ENCODE data around the gene PTGR3. TPM values are rescaled to one million over a fixed set of nuclear protein-coding genes. Genes with fewer than 3 reads are reported as not detected.

The PTGR3 gene
- total RNA-seq, 1 experiment from 2014 or later = 31.7 TPM

DNA sequence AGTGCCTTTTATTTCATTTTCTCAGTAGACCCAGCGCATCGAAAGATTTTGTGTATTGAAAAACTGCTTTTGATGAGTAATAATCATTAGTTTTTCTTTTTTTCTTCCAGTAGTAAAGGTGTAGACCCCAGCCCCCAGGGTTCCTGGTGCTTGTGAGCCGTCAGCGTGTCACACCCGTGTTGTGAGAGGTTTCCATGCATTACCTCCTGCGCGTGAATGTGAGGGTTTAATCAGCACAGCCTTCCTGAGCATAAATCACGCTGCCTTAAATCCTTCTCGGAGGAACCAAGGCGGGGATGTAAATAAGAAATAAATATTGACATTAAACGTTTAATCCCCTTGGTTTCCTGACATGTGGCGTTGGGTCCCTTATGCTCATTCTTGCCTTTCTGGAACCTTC, 26.0 kb upstream of the PTGR3 start:
- BruUV-seq (replicated peaks) = no TSS peak
- intact Hi-C loops (cut with micrococcal nuclease; ENCODE audit: unreplicated experiment) = no loop called here
- H3K36me3 Mint-ChIP-seq (ENCODE audit: insufficient read depth, unreplicated experiment) = no peaks in the 10 kb centered on the region
- no peaks in the 10 kb centered on the region for H3K4me1 Mint-ChIP-seq (ENCODE audit: low read depth, unreplicated experiment)
- H3K27me3 Mint-ChIP-seq (ENCODE audit: unreplicated experiment) = no peaks in the 10 kb centered on the region
- H3K27ac Mint-ChIP-seq (ENCODE audit: unreplicated experiment) = no peak overlapping the region
- no peak for DNase-seq
- TF ChIP-seq, protein P1, sequence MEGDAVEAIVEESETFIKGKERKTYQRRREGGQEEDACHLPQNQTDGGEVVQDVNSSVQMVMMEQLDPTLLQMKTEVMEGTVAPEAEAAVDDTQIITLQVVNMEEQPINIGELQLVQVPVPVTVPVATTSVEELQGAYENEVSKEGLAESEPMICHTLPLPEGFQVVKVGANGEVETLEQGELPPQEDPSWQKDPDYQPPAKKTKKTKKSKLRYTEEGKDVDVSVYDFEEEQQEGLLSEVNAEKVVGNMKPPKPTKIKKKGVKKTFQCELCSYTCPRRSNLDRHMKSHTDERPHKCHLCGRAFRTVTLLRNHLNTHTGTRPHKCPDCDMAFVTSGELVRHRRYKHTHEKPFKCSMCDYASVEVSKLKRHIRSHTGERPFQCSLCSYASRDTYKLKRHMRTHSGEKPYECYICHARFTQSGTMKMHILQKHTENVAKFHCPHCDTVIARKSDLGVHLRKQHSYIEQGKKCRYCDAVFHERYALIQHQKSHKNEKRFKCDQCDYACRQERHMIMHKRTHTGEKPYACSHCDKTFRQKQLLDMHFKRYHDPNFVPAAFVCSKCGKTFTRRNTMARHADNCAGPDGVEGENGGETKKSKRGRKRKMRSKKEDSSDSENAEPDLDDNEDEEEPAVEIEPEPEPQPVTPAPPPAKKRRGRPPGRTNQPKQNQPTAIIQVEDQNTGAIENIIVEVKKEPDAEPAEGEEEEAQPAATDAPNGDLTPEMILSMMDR (IDR thresholded peaks at IDR 0.05; ENCODE audit: unreplicated experiment) = no peak
- H3K9me3 Mint-ChIP-seq (ENCODE audit: low read depth, unreplicated experiment) = no peaks in the 10 kb centered on the region
- H3K4me3 Mint-ChIP-seq (ENCODE audit: low read depth, unreplicated experiment) = no peak overlapping the region
- CTCF ChIA-PET = no interaction called here

- H3K4me1 Mint-ChIP-seq (ENCODE audit: low read depth, unreplicated experiment) = peaks cover 13% of the 10 kb centered on the region
- intact Hi-C loops (cut with micrococcal nuclease; ENCODE audit: unreplicated experiment) = no loop called here
- no peak for DNase-seq
- TF ChIP-seq, protein P1 (IDR thresholded peaks at IDR 0.05; ENCODE audit: unreplicated experiment) = no peak
- no peaks in the 10 kb centered on the region for H3K36me3 Mint-ChIP-seq (ENCODE audit: insufficient read depth, unreplicated experiment)
- no peaks in the 10 kb centered on the region for H3K27me3 Mint-ChIP-seq (ENCODE audit: unreplicated experiment)
- no peaks in the 10 kb centered on the region for H3K9me3 Mint-ChIP-seq (ENCODE audit: low read depth, unreplicated experiment)
- H3K27ac Mint-ChIP-seq (ENCODE audit: unreplicated experiment) = no peak overlapping the region
- no peak overlapping the region for H3K4me3 Mint-ChIP-seq (ENCODE audit: low read depth, unreplicated experiment)
- no TSS peak for BruUV-seq (replicated peaks)
- CTCF ChIA-PET = interaction anchor here (1.5 kb wide), 1 partner anchor 18 kb away, joined by 3 read pairs; no protein-coding TSS in a partner anchor
Measured at GRCh38 chr18:75231053-75231406, 22.1 kb upstream of the PTGR3 start.

GRCh38 chr18:75230163-75231052, 21.5 kb upstream of the PTGR3 start:
- no peaks in the 10 kb centered on the region for H3K27me3 Mint-ChIP-seq (ENCODE audit: unreplicated experiment)
- TF ChIP-seq, protein P1 (IDR thresholded peaks at IDR 0.05; ENCODE audit: unreplicated experiment) = no peak
- intact Hi-C loops (cut with micrococcal nuclease; ENCODE audit: unreplicated experiment) = no loop called here
- no peak overlapping the region for H3K4me3 Mint-ChIP-seq (ENCODE audit: low read depth, unreplicated experiment)
- H3K4me1 Mint-ChIP-seq (ENCODE audit: low read depth, unreplicated experiment) = peaks cover 16% of the 10 kb centered on the region
- no peak overlapping the region for H3K27ac Mint-ChIP-seq (ENCODE audit: unreplicated experiment)
- H3K36me3 Mint-ChIP-seq (ENCODE audit: insufficient read depth, unreplicated experiment) = no peaks in the 10 kb centered on the region
- CTCF ChIA-PET = interaction anchor here (1.5 kb wide), 1 partner anchor 18 kb away, joined by 3 read pairs; no protein-coding TSS in a partner anchor
- H3K9me3 Mint-ChIP-seq (ENCODE audit: low read depth, unreplicated experiment) = no peaks in the 10 kb centered on the region
- no TSS peak for BruUV-seq (replicated peaks)
- DNase-seq = no peak

- H3K27ac Mint-ChIP-seq (ENCODE audit: unreplicated experiment) = no peak overlapping the region
- CTCF ChIA-PET = interaction anchor here (0.7 kb wide), 1 partner anchor 177 kb away, joined by 3 read pairs; no protein-coding TSS in a partner anchor
- no TSS peak for BruUV-seq (replicated peaks)
- H3K4me3 Mint-ChIP-seq (ENCODE audit: low read depth, unreplicated experiment) = no peak overlapping the region
- intact Hi-C loops (cut with micrococcal nuclease; ENCODE audit: unreplicated experiment) = no loop called here
- no peak for DNase-seq
- no peaks in the 10 kb centered on the region for H3K27me3 Mint-ChIP-seq (ENCODE audit: unreplicated experiment)
- H3K36me3 Mint-ChIP-seq (ENCODE audit: insufficient read depth, unreplicated experiment) = no peaks in the 10 kb centered on the region
- TF ChIP-seq, protein P1 (IDR thresholded peaks at IDR 0.05; ENCODE audit: unreplicated experiment) = no peak
- peaks cover 16% of the 10 kb centered on the region for H3K4me1 Mint-ChIP-seq (ENCODE audit: low read depth, unreplicated experiment)
- no peaks in the 10 kb centered on the region for H3K9me3 Mint-ChIP-seq (ENCODE audit: low read depth, unreplicated experiment)
Measured at GRCh38 chr18:75229437-75229836, 20.5 kb upstream of the PTGR3 start.

All from Calu3 (cell line).